ENCODE results near the gene PSKH1. TPM values are rescaled to one million over a fixed set of nuclear protein-coding genes. Genes with fewer than 3 reads are reported as not detected.
A peak's percentile ranks its signal among the peaks of the same experiment; 100 is the strongest.

PSKH1 gene
- total RNA-seq, 1 experiment from 2014 or later: 24.2 TPM

GRCh38 chr16:67928147-67928546, 35.1 kb downstream of the PSKH1 start:
- ChIA-PET POLR2A (ENCODE audit: low non-redundant PET) (no interaction called here), CTCF (interaction anchor here (1.3 to 3.3 kb wide), 2 partner anchors 44 to 111 kb away, joined by 3 to 15 read pairs; partner anchors contain the start of gene NRN1L)
- DNase-seq (ENCODE audit: low spot score): no peak
- Histone ChIP-seq H3K27me3 (replicated peaks; ENCODE audit: insufficient read depth, low read depth, low read length, poor library complexity) (no peaks in the 10 kb centered on the region), H3K36me3 (ENCODE audit: insufficient read depth, low read length, poor library complexity, severe bottlenecking) (peaks cover 15% of the 10 kb centered on the region), H3K4me3 (ENCODE audit: low read depth, low read length, poor library complexity, severe bottlenecking) (no peak overlapping the region), H3K27ac (ENCODE audit: low read depth, low read length, poor library complexity, severe bottlenecking) (no peak overlapping the region), H3K9me3 (ENCODE audit: low read depth, low read length, poor library complexity, severe bottlenecking) (no peaks in the 10 kb centered on the region), H3K4me1 (ENCODE audit: insufficient read depth, low read length, poor library complexity, severe bottlenecking) (peaks cover 22% of the 10 kb centered on the region)
- no TSS peak for BruUV-seq (replicated peaks)
- no peak for TF ChIP-seq EZH2 (IDR thresholded peaks at IDR 0.05; ENCODE audit: borderline replicate concordance, low read depth, low read length, poor library complexity, severe bottlenecking)
- TF ChIP-seq, protein P1, sequence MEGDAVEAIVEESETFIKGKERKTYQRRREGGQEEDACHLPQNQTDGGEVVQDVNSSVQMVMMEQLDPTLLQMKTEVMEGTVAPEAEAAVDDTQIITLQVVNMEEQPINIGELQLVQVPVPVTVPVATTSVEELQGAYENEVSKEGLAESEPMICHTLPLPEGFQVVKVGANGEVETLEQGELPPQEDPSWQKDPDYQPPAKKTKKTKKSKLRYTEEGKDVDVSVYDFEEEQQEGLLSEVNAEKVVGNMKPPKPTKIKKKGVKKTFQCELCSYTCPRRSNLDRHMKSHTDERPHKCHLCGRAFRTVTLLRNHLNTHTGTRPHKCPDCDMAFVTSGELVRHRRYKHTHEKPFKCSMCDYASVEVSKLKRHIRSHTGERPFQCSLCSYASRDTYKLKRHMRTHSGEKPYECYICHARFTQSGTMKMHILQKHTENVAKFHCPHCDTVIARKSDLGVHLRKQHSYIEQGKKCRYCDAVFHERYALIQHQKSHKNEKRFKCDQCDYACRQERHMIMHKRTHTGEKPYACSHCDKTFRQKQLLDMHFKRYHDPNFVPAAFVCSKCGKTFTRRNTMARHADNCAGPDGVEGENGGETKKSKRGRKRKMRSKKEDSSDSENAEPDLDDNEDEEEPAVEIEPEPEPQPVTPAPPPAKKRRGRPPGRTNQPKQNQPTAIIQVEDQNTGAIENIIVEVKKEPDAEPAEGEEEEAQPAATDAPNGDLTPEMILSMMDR (conservative IDR thresholded peaks at IDR 0.05; ENCODE audit: low read depth, low read length): no peak
- intact Hi-C loops (cut with micrococcal nuclease; ENCODE audit: unreplicated experiment): loop anchor here (1.0 to 5.0 kb wide), 4 partner anchors 45 to 406 kb away; no protein-coding TSS in a partner anchor

GRCh38 chr16:67928561-67929364, 35.7 kb downstream of the PSKH1 start:
- POLR2A ChIA-PET (ENCODE audit: low non-redundant PET): no interaction called here

DNA sequence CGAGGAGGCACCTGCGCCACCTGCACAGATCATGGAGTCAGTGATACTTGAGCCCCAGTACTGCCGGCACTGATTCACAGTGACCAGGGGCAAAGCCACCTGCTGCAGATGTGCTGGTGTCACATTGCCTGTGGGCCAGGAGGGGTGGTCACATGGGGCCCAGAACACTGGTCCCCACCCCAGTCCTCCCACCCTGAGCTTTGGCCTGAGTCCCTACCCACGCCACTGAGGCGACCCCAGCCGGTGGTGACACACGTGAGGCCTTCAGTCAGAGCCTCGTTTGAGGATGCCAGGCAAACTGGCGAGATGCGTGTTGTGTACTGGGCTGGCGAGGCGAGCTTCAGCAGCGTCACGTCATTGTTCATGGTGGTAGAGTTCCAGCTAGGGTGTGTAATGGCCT, 37.1 kb downstream of the PSKH1 start:
- intact Hi-C loops (cut with micrococcal nuclease; ENCODE audit: unreplicated experiment): no loop called here
- no peak overlapping the region for H3K27ac ChIP-seq (ENCODE audit: low read depth, low read length, poor library complexity, severe bottlenecking)
- no TSS peak for BruUV-seq (replicated peaks)
- H3K27me3 ChIP-seq (replicated peaks; ENCODE audit: insufficient read depth, low read depth, low read length, poor library complexity): no peaks in the 10 kb centered on the region
- H3K36me3 ChIP-seq (ENCODE audit: insufficient read depth, low read length, poor library complexity, severe bottlenecking): peaks cover 15% of the 10 kb centered on the region
- DNase-seq (ENCODE audit: low spot score): no peak
- peaks cover 31% of the 10 kb centered on the region for H3K4me1 ChIP-seq (ENCODE audit: insufficient read depth, low read length, poor library complexity, severe bottlenecking)
- ChIA-PET CTCF (interaction anchor here (0.6 to 2.6 kb wide), 2 partner anchors 45 to 71 kb away, joined by 4 to 7 read pairs; partner anchors contain the start of gene NRN1L), POLR2A (ENCODE audit: low non-redundant PET) (no interaction called here)
- H3K9me3 ChIP-seq (ENCODE audit: low read depth, low read length, poor library complexity, severe bottlenecking): no peaks in the 10 kb centered on the region
- TF ChIP-seq, protein P1 (conservative IDR thresholded peaks at IDR 0.05; ENCODE audit: low read depth, low read length): no peak
- no peak for TF ChIP-seq EZH2 (IDR thresholded peaks at IDR 0.05; ENCODE audit: borderline replicate concordance, low read depth, low read length, poor library complexity, severe bottlenecking)
- no peak overlapping the region for H3K4me3 ChIP-seq (ENCODE audit: low read depth, low read length, poor library complexity, severe bottlenecking)

More at GRCh38 chr16:67928561-67929364, 35.7 kb downstream of the PSKH1 start:
- no peak overlapping the region for H3K4me3 ChIP-seq (ENCODE audit: low read depth, low read length, poor library complexity, severe bottlenecking)
- no peaks in the 10 kb centered on the region for H3K27me3 ChIP-seq (replicated peaks; ENCODE audit: insufficient read depth, low read depth, low read length, poor library complexity)
- H3K4me1 ChIP-seq (ENCODE audit: insufficient read depth, low read length, poor library complexity, severe bottlenecking): peaks cover 22% of the 10 kb centered on the region
- no peaks in the 10 kb centered on the region for H3K9me3 ChIP-seq (ENCODE audit: low read depth, low read length, poor library complexity, severe bottlenecking)
- peak; percentile 81 for DNase-seq (ENCODE audit: low spot score)
- TF ChIP-seq, protein P1 (conservative IDR thresholded peaks at IDR 0.05; ENCODE audit: low read depth, low read length): peak; percentile 94
- TF ChIP-seq EZH2 (IDR thresholded peaks at IDR 0.05; ENCODE audit: borderline replicate concordance, low read depth, low read length, poor library complexity, severe bottlenecking): no peak
- peaks cover 15% of the 10 kb centered on the region for H3K36me3 ChIP-seq (ENCODE audit: insufficient read depth, low read length, poor library complexity, severe bottlenecking)
- BruUV-seq (replicated peaks): no TSS peak
- H3K27ac ChIP-seq (ENCODE audit: low read depth, low read length, poor library complexity, severe bottlenecking): no peak overlapping the region
- CTCF ChIA-PET: interaction anchor here (1.3 to 3.3 kb wide), 2 partner anchors 45 to 112 kb away, joined by 3 to 15 read pairs; partner anchors contain the start of gene NRN1L
- intact Hi-C loops (cut with micrococcal nuclease; ENCODE audit: unreplicated experiment): loop anchor here (1.0 to 5.0 kb wide), 4 partner anchors 45 to 406 kb away; no protein-coding TSS in a partner anchor

Measured in A673 (cell line).